ENCODE measurements around the gene RANBP3L.
"Not testable (repeated sequence)": the region's sequence is repeated elsewhere in the genome, so short reads cannot be mapped to it uniquely, and the experiment has no call there.

Gene RANBP3L

DNA sequence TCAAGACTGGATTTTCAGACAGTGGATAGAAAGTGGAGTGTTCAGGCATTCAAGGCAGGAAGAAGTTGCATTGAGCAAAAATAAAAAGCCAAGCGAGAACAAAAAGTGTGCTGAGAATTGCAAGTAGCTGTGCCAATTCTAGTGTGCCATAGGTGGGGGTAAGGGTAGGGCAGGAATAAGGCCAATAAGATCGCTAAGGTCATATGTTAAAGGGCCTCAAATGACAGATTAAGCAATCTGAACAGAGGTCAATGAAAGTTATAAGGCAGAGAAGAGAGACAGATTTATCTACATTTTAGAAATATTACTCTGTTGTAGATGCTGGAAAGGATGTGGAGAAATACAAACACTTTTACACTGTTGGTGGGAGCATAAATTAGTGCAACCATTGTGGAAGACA, 96.4 kb downstream of the RANBP3L start:
- no peaks in the 10 kb centered on the region for H3K4me1 Mint-ChIP-seq
- H3K27me3 Mint-ChIP-seq = no peaks in the 10 kb centered on the region
- H3K4me3 Mint-ChIP-seq = no peak overlapping the region
- ATAC-seq (replicated peaks; ENCODE audit: extremely low read depth, poor library complexity, severe bottlenecking) (no peak), DNase-seq (ENCODE audit: low spot score in 2 of 2) (no peak)
- peaks cover 10% of the 10 kb centered on the region for H3K36me3 Mint-ChIP-seq (ENCODE audit: insufficient read depth)
- H3K27ac Mint-ChIP-seq (ENCODE audit: low read depth) = no peak overlapping the region
- H3K9me3 Mint-ChIP-seq = no peaks in the 10 kb centered on the region

DNA sequence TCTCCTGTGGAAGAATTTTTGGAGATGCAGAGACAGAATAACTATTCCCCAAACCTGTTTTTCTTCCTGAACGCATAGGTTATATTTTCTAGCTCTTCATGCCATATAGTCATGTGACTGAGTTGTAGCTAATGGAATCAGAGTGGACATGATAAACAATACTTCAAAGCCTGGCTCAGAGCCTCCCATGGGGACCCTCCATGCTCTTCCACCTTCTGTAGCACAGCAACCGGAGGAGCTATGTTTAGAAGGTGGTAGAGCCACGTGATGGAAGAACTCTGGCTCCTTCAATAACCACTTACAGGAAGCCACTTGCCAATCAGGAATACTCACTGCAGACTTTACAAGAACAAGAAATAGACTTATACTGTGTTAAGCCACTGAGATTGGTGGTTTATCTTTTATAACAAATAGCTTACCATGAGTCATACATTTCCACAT, 99.2 kb downstream of the RANBP3L start:
- Mint-ChIP-seq H3K4me1 (no peaks in the 10 kb centered on the region), H3K36me3 (ENCODE audit: insufficient read depth) (peaks cover 14% of the 10 kb centered on the region), H3K27ac (ENCODE audit: low read depth) (no peak overlapping the region), H3K27me3 (no peaks in the 10 kb centered on the region), H3K4me3 (no peak overlapping the region), H3K9me3 (no peaks in the 10 kb centered on the region)
- no peak for DNase-seq (ENCODE audit: low spot score in 2 of 2)
- ATAC-seq (replicated peaks; ENCODE audit: extremely low read depth, poor library complexity, severe bottlenecking) = no peak

DNA sequence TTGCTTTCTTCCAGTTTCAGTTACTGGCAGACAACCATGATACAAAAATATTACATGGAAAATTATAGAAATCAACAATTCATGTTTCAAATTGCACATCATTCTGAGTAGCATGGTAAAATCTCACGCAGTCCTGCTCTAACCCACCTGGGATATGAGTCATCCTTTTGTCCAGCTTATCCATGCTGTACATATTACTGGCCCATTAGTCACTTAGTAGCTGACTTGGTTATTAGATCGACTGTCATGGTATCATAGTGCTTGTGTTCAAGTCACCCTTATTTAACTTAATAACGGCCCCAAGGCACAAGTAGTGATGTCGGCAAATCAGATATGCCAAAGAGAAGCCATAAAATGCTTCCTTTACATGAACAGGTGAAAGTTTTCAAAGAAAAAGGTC, 101.2 kb downstream of the RANBP3L start:
- H3K36me3 Mint-ChIP-seq (ENCODE audit: insufficient read depth) = peaks cover 16% of the 10 kb centered on the region
- ATAC-seq (replicated peaks; ENCODE audit: extremely low read depth, poor library complexity, severe bottlenecking) = no peak
- no peaks in the 10 kb centered on the region for H3K4me1 Mint-ChIP-seq
- H3K27ac Mint-ChIP-seq (ENCODE audit: low read depth) = no peak overlapping the region
- DNase-seq (ENCODE audit: low spot score in 2 of 2) = no peak
- H3K4me3 Mint-ChIP-seq = no peak overlapping the region
- H3K27me3 Mint-ChIP-seq = no peaks in the 10 kb centered on the region
- no peaks in the 10 kb centered on the region for H3K9me3 Mint-ChIP-seq

DNA sequence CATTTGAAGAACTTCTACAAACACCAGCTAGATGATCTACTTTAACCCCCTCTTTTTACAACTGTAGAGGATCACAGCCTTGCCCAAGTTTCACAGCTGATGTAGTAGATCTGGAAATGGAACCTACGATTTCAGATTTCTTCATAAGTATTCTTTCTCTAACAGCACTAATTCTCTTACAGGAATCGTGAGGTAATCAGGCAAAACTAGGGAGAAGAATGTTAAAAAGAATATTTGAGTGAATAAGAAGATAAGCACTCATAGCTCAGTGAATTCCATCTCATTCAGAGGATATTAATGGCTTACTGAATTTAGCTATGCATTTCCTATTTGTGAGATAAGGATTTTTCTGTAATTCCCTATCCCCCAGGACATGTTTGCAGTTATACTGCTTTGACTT, 102.1 kb downstream of the RANBP3L start:
- Mint-ChIP-seq H3K27me3 (no peaks in the 10 kb centered on the region), H3K9me3 (no peaks in the 10 kb centered on the region), H3K36me3 (ENCODE audit: insufficient read depth) (peaks cover 16% of the 10 kb centered on the region), H3K4me3 (no peak overlapping the region), H3K27ac (ENCODE audit: low read depth) (no peak overlapping the region), H3K4me1 (no peaks in the 10 kb centered on the region)
- no peak for ATAC-seq (replicated peaks; ENCODE audit: extremely low read depth, poor library complexity, severe bottlenecking)
- DNase-seq (ENCODE audit: low spot score in 2 of 2) = no peak

DNA sequence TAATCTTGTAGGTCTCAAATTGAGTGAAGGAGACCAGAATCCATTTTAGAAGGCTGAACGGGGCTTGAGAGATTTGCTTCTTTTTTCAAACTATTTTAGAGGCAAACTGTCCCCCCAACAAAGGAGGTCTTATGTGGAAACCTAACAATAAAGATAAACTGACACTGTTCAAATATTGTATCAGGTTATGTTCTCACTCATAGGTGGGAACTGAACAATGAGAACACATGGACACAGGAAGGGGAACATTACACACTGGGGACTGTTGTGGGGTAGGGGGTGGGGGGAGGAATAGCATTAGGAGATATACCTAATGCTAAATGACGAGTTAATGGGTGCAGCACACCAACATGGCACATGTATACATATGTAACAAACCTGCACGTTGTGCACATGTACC, 102.9 kb downstream of the RANBP3L start:
- not testable (repeated sequence) for DNase-seq (ENCODE audit: low spot score in 2 of 2); H3K27me3 Mint-ChIP-seq; H3K27ac Mint-ChIP-seq (ENCODE audit: low read depth); H3K4me1 Mint-ChIP-seq; ATAC-seq (replicated peaks; ENCODE audit: extremely low read depth, poor library complexity, severe bottlenecking); H3K9me3 Mint-ChIP-seq; H3K4me3 Mint-ChIP-seq
- peaks cover 14% of the 10 kb centered on the region for H3K36me3 Mint-ChIP-seq (ENCODE audit: insufficient read depth)
